Measurements from ENCODE around the gene KY.
A peak's percentile ranks its signal among the peaks of the same experiment; 100 is the strongest.

- TF ChIP-seq, protein P1, sequence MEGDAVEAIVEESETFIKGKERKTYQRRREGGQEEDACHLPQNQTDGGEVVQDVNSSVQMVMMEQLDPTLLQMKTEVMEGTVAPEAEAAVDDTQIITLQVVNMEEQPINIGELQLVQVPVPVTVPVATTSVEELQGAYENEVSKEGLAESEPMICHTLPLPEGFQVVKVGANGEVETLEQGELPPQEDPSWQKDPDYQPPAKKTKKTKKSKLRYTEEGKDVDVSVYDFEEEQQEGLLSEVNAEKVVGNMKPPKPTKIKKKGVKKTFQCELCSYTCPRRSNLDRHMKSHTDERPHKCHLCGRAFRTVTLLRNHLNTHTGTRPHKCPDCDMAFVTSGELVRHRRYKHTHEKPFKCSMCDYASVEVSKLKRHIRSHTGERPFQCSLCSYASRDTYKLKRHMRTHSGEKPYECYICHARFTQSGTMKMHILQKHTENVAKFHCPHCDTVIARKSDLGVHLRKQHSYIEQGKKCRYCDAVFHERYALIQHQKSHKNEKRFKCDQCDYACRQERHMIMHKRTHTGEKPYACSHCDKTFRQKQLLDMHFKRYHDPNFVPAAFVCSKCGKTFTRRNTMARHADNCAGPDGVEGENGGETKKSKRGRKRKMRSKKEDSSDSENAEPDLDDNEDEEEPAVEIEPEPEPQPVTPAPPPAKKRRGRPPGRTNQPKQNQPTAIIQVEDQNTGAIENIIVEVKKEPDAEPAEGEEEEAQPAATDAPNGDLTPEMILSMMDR (IDR thresholded peaks at IDR 0.05; ENCODE audit: low read depth, low read length) = peak; percentile 55
- TF ChIP-seq MYC (IDR thresholded peaks at IDR 0.05; ENCODE audit: low read depth, low read length) = no peak
These were observed 20.3 kb downstream of the KY start for GRCh38 chr3:134630506-134630905.
